IPS-15b (cell line): Measurements from ENCODE around the gene NACC2.

Experiments used
- H3K27me3 ChIP-seq: one replicate; pipeline ENCODE4 v1.6.1; 2013; ENCODE audit warnings: low read length; ENCODE audit not compliant: control insufficient read depth, insufficient read depth
- H3K36me3 ChIP-seq: one replicate; pipeline ENCODE4 v1.6.1; 2013; ENCODE audit warnings: low read length; ENCODE audit not compliant: control insufficient read depth, insufficient read depth
- H3K4me1 ChIP-seq: one replicate; pipeline ENCODE4 v1.6.1; 2013; ENCODE audit warnings: mild to moderate bottlenecking, low read length; ENCODE audit not compliant: control insufficient read depth, insufficient read depth
- H3K4me3 ChIP-seq: one replicate; pipeline ENCODE4 v1.5.1; 2013; ENCODE audit warnings: low read depth, low read length
- H3K9ac ChIP-seq: one replicate; pipeline ENCODE4 v1.6.1; 2013; ENCODE audit warnings: low read depth, mild to moderate bottlenecking, low read length
- H3K9me3 ChIP-seq: one replicate; pipeline ENCODE4 v1.6.1; 2013; ENCODE audit warnings: mild to moderate bottlenecking, low read length; ENCODE audit not compliant: control insufficient read depth, insufficient read depth

Gene NACC2

DNA sequence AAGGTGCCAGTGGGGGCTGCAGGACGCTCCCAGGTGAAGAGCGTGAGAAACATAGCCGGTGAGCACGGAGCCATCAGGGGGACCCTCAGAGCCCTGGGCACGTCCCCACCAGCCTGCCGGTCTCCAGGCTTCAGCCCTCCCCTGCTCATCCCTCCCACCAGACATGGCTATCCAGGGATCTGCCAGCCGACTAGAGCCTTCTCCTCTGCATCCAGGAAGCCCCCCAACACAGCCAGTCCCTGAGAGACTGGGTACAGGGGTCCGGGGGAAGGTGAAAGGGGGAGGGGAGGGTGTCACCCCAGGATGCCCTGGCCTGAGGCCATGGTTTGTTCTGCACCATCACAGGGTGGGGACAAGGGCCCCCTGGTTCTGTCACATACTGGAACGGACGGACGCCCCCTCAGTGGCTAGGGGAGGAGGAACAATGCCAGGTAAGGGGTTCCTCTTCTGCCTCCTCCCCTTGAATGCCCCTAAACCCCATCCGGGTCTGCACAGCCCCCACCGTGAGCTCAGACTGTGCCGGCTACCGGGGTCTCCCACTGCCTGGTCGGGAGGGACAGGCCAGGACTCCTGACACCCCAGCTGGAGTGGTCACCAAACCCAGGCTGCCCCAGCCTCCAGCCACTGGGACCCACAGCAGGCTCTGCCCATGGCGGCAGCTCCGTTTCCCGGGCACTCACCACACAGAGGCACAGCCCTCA lies 34.3 kb downstream of the NACC2 start:
- Histone ChIP-seq H3K36me3 (no peaks in the 10 kb centered on the region), H3K4me3 (no peak overlapping the region), H3K9ac (no peak overlapping the region), H3K4me1 (peaks cover 2% of the 10 kb centered on the region), H3K27me3 (no peaks in the 10 kb centered on the region), H3K9me3 (no peaks in the 10 kb centered on the region)

DNA sequence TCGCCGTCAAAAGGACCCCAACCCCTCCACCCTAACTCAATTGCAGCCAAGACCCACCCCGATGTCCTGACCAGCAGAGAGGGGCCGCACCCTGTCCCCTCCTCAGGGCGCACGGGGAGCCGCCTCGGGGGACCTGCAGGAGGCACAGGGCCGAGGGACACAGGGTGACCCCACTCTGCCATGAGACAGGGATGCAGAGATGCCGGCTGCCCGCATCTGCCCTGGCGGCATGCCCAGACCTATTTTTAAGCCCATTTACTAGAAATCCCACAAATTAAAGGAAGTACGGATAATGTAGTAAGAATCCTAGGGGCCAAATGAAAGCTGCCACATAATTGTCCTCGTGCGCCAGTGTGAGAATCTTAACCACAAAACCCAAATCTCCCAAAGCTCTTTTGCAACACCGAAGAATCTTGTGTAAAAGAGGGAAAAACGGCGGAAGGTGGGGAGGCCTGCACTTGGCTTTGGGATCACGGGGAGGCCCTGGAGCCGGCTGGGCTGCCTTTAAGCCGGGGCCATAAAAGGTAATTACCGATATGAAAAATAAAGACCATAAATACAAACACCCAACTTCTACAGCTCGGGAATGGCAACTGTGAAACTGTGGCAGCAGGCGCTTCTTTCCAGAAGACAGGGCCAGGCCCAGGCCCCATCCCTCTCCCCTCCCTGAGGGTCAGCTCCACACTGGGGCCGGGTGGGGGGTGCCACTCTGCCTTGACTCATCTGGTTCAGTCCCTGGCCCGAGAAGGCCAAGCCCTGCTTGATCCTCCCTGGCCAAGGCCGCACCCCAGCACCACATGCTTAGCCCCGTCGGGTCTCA lies 35.0 kb downstream of the NACC2 start:
- H3K4me1 ChIP-seq: peaks cover 2% of the 10 kb centered on the region
- H3K27me3 ChIP-seq: no peaks in the 10 kb centered on the region
- H3K36me3 ChIP-seq: no peaks in the 10 kb centered on the region
- no peak overlapping the region for H3K4me3 ChIP-seq
- peak overlapping the region; percentile 12 for H3K9ac ChIP-seq
- no peaks in the 10 kb centered on the region for H3K9me3 ChIP-seq

DNA sequence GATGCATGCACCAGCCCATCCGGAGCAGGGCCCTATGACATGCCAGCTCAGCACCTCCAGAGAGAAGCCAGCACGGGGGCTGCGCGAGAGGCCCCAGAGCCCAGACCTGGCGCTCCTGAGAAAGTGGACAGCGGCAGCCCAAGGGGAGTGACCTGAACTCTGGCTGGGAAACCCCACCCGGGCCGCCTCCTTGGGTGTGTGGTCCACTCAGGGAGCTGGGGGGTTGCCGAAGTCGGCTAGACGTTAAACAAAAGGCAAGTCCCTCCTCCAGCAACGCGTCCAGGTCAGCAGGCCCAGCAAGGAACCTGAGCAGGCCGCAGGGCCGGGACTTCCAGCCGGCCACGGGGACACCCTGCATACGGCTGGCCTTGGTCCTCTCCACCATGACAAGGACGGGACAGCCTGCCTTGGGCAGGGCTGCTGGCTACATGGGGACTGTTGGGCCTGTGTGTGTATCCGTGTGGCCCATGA lies 35.7 kb downstream of the NACC2 start:
- Histone ChIP-seq H3K9me3 (no peaks in the 10 kb centered on the region), H3K27me3 (no peaks in the 10 kb centered on the region), H3K4me1 (peaks cover 2% of the 10 kb centered on the region), H3K9ac (no peak overlapping the region), H3K36me3 (no peaks in the 10 kb centered on the region), H3K4me3 (no peak overlapping the region)

DNA sequence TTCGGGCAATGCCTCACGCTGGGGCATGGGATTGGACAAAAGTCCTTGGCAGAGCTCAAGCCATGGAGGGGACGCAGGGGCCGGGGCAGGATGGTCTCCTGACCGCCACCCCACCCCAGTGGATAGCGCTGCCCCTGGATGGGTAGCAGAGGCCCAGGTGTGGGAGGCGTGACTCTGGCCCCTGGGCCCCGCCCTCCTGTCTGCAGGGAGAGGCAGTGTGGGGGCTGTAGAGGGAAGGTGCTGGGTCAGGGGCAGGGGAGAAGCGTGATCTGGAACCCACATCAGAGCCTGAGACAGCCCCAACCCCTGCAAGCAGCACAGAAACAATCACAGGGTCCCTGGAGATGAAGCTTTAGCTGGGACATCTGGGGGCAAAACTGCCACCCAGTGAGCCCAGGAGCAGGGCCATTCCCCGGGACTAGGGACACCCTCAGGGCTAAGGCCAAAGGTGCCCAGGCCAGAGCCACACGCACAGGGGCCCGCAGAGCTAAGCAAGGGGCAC lies 36.2 kb downstream of the NACC2 start:
- H3K36me3 ChIP-seq: peaks cover 2% of the 10 kb centered on the region
- H3K27me3 ChIP-seq: no peaks in the 10 kb centered on the region
- H3K4me3 ChIP-seq: no peak overlapping the region
- peaks cover 2% of the 10 kb centered on the region for H3K4me1 ChIP-seq
- no peak overlapping the region for H3K9ac ChIP-seq
- H3K9me3 ChIP-seq: no peaks in the 10 kb centered on the region

DNA sequence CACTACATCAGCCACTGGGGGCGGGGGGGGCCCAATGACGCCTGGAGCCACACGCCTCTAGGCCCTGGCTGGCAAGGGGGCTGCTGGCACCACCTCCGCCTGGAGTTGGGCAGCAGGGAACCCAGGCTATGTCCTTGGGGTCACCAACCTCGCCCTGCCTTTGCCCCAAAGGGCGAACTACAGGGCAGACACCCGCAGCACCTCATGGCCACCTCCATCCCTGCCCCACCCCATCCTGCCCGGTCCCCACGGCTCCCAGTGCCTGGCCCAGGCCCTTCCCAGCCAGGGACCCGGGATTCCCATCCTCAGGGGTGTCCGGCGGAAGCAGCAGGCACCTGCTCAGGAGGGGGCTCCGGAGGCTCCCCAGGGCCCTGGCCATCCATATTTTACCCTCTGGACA lies 37.0 kb downstream of the NACC2 start:
- no peaks in the 10 kb centered on the region for H3K9me3 ChIP-seq
- H3K36me3 ChIP-seq: peaks cover 2% of the 10 kb centered on the region
- no peak overlapping the region for H3K4me3 ChIP-seq
- peaks cover 2% of the 10 kb centered on the region for H3K4me1 ChIP-seq
- H3K9ac ChIP-seq: no peak overlapping the region
- no peaks in the 10 kb centered on the region for H3K27me3 ChIP-seq

DNA sequence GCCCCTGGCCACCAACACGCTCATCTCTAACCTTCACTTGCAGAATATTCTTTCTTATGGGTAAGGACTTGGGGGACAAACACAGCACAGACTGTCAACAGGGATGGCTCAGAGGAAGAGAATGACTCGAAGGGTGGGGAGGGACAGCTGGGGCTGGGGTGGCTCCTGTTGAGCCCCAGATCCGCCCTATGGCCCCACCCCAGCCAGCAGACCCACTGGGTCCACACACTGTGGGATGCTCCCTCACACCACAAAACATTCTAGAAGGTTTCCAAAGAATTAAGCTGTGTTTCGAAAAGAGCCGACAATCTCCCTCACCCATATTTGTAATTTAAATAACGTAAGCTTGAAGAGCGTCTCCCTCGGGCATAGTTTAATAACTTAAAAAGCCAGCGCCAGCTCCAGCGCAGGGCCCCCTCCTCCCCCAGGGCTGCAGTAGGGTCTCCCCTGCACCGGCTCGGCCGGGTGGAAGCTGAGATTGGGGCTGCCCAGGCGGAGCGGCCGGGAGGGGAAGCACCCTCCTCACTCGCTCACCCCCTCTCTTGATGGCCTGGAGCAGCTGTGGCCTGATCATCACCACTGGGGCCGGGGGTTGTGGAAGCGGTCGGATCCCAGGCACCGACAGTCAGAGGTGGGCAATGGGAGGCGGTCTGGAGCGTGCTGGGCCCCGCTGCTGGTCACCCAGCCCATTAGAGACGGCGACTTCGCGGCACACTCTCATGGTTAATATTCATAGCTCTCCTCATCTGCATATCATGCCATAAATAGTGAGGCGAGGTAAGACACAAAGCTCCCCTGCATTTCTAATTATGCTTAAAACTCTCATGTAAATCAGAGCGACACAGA lies 37.6 kb downstream of the NACC2 start:
- peaks cover 2% of the 10 kb centered on the region for H3K36me3 ChIP-seq
- no peaks in the 10 kb centered on the region for H3K27me3 ChIP-seq
- no peak overlapping the region for H3K9ac ChIP-seq
- H3K4me1 ChIP-seq: peaks cover 3% of the 10 kb centered on the region
- no peak overlapping the region for H3K4me3 ChIP-seq
- H3K9me3 ChIP-seq: no peaks in the 10 kb centered on the region

DNA sequence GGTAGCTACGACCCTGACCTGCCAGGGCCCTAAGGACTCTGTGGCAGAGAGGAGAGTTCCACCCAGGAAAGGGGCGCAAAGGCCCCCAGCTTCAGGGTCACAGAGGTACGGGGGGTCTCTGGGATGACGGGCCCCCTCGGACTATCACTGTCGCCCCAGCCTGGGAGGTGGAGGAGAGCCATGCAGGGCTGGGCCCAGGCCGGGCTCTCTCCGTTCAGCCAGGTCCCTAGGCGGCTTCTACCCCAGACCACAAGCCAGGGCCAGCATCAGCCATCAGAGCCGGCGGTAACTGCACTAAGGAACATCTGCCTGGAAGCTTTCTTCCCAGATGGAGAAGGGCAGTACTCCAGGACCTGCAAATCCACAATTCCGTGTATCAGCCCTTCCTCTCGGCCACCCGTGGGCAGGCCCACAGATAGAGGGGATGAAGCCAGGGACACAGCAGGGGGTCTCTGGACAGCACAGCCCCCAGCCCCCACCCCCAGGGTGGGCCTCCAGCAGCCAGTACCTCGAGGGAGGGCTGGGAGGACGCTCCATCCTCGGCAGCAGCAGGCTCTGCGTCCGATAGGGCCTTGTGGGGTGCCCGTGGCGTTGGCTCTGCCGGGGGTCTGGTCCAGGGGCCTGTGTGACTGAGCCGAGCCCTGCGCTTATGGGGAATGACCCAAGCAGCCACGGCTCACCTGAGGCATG lies 38.4 kb downstream of the NACC2 start:
- Histone ChIP-seq H3K27me3 (no peaks in the 10 kb centered on the region), H3K9me3 (no peaks in the 10 kb centered on the region), H3K4me1 (peaks cover 3% of the 10 kb centered on the region), H3K36me3 (peaks cover 2% of the 10 kb centered on the region), H3K9ac (no peak overlapping the region), H3K4me3 (no peak overlapping the region)

DNA sequence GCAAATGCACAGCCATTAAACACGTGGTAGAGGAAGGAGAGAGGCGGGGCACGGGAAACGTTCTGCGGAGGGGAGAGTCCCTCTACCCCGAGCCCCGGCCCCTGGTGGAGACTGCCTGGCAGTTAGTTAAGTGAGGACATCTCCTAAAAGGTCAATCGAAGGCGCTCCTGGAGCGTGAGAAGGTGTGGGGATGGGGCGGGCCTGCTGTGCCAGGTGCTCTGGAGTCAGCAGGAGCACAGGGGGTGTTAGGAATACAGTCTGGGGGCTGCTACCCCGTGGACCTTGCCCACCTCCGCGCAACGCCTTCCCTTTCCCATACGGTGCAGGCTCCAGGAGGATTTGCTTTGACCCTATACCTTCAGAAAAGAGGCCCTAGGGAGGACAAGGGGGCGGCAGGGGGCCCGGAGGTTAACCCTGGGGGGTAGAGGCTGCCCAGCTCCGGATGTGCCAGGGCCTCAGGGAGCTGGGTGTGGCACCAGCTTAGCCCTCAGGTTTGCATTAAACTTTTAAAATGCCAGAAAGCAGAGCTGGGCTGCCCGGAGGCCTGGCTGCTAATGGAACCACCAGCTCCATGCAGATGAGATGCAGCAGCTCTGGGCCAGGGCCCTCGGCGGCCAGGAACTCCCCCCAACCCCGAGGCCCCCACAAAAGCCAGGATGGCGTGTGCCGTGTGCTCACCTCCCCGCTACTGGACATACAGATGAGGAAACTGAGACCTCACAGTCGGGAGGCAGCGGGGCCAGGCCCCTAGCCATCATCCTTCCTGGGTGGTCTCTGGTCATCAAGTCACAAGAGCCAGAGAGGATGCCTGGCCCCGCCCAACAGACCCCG lies 39.2 kb downstream of the NACC2 start:
- Histone ChIP-seq H3K4me3 (no peak overlapping the region), H3K27me3 (no peaks in the 10 kb centered on the region), H3K9me3 (no peaks in the 10 kb centered on the region), H3K9ac (no peak overlapping the region), H3K4me1 (peaks cover 3% of the 10 kb centered on the region), H3K36me3 (peaks cover 2% of the 10 kb centered on the region)

DNA sequence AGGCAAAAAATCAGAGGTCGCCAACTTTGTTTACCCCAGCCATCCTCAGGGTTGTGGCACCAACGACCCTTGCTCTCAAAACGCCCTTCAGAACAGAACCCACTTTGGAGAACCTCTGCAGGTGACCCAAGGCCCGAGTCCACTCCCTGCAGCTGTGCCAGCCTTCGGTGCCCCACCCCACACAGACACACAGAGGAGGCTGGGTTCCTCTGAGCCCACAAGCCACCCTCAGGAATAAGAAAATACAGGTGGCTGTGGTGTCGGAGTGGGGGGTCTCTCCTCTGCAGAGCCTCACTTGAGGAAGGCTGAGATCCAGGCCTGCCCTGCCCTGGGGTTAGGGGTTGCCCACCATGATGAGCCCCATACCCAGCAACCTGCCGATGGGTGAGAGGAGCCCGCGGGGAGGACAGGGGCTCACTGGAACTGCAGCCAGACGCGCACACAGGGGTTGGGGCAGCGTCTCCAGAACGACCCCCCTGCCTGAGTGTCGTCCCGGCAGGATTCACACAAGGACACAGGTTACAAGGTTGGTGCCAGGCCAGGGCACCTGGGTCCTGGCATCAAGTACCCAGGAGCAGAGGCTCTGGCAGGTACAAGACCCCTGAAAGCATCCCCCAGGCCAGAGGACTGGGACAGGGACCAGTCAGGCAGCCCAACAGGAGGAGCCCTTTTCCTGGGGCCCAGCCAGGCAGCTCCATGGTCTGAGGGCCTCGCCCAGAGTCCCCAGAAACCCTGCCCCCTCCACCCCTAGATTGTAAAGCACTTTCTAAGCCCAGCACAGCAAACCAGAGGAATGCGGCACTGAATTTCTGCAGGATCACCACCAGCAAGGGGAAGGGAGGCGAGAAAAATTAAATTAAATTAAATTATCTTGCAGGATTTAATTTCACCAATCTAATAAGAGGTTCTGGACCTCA lies 40.0 kb downstream of the NACC2 start:
- Histone ChIP-seq H3K4me3 (no peak overlapping the region), H3K9me3 (no peaks in the 10 kb centered on the region), H3K27me3 (no peaks in the 10 kb centered on the region), H3K4me1 (peaks cover 3% of the 10 kb centered on the region), H3K9ac (no peak overlapping the region), H3K36me3 (peaks cover 2% of the 10 kb centered on the region)

DNA sequence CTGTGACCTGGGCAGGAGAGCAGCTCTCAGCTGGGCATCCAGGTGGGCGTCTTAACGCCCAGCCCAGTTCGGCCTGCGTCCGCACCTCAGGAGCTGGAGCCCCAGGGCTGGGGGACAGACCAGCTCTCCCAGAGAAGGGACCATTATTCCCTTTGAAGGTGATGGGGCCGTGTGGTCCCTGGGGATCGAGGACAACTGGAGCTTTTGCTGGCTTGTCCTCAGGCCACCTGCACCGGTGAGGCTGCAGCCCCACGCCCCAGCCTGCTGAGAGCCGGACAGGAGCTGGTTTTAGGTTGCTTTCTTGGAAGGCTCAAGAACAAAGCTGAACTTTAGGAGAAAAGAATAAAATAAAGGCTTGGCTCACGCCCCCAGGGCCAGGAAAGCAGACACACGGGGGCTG lies 40.9 kb downstream of the NACC2 start:
- H3K4me3 ChIP-seq: no peak overlapping the region
- no peaks in the 10 kb centered on the region for H3K27me3 ChIP-seq
- no peaks in the 10 kb centered on the region for H3K9me3 ChIP-seq
- H3K36me3 ChIP-seq: peaks cover 8% of the 10 kb centered on the region
- H3K9ac ChIP-seq: no peak overlapping the region
- peaks cover 3% of the 10 kb centered on the region for H3K4me1 ChIP-seq
